Activated gamma-delta T cell (primary cell): ENCODE measurements around the gene KRTAP20-4.

ENCODE experiments used
- DNase-seq: peaks from one replicate; lab custom pipeline; 2025; lab: John Stamatoyannopoulos, UW
- total RNA-seq, 2 donors: gene quantifications; one replicate each; lab custom pipeline; 2026; lab: John Stamatoyannopoulos, UW

KRTAP20-4 gene
- 0 reads per million in 2 donors for total RNA-seq

DNA sequence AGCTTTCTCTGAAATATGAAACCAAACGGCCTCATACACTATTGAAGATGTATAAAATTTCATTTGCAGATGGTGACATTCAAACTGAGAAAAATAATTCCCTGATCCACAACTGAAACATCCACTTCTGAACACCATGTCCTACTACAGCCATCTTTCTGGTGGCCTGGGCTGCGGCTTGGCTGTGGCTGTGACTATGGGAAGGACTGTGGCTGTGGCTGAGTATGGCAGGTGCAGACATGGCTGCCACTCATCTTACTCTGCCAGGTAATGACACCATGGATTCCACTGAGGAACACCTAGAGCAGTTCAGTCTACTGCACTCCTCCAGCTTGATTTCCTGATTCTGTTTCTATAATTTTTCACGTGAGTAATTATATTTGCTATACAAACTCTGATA lies at the start of gene KRTAP20-4:
Gene KRTAP20-4, plus strand, starts transcription at position 106 of the 400 bp plus-strand sequence.
- no peak for DNase-seq

DNA sequence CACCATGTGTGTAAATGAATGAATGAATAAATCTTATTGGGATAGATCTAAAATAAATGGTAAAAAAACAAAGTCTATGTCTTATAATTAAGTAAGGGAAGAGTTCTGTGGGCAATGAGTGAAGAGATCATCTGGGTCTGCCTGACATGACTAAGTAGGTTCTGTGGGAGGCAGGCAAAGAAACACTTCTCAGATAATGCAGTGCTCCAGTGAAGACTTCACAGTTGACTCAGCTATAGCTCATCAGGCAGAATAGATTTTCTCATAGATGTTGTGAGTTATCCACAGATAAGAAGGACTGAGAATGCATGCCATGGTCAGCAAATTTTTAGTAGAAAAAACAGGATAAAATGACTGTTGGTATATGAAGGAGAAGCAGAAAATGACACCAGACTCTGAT lies 42.7 kb upstream of the KRTAP20-4 start:
- no peak for DNase-seq

GRCh38 chr21:30579346-30579745 lies 41.1 kb upstream of the KRTAP20-4 start:
- DNase-seq, result no peak

- no peak for DNase-seq
Measured at GRCh38 chr21:30580132-30580531, 40.3 kb upstream of the KRTAP20-4 start.

GRCh38 chr21:30582870-30583269 lies 37.6 kb upstream of the KRTAP20-4 start:
- DNase-seq, result no peak

- DNase-seq, result no peak
Measured at GRCh38 chr21:30590297-30590696, 30.1 kb upstream of the KRTAP20-4 start, which contains the start of gene KRTAP22-2. Gene KRTAP22-2 (minus strand): TSS chr21:30590397.

DNA sequence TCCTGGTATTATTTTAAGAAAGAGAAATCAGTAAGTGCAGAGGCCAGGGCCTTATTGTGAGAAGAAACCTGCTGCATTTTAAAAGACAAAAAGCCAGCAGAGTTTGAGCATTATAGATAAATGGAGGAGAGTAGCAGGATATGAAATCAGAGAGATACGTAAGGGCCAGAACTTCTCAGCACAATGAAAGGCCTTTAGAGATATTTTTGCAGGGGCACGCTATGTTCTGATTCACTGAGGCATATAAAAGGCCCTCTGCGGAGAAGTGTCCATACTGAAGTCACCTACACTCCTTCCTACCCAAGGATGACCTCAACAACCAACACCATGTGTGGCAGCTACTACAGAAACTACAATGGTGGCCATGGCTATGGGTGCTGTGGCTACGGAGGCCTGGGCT lies 28.3 kb upstream of the KRTAP20-4 start, which contains the start of gene KRTAP6-3:
Gene KRTAP6-3, plus strand, starts transcription at position 301 of the 400 bp plus-strand sequence. Its CDS starts 6 bp downstream, at position 307.
- DNase-seq, result no peak

DNA sequence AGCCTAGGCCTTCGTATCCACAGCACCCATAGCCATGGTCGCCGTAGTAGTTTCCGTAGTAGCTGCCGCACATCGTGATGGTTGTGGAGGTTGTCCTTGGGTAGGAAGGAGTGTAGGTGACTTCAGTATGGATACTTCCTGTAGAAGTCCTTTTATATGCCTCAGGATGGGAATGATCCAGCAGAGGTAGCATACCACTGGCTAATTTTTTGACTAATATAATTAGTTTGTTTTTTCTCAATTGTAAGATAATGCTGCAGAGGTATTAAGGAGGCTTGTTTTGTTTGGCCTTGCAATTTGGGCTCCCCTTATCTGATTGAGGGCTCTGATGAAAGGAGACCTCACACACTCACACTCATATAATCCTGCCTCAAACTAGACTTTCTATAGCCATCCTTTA lies 21.6 kb upstream of the KRTAP20-4 start, which contains the start of gene KRTAP6-2:
Gene KRTAP6-2, minus strand, starts transcription at position 101 of the 400 bp plus-strand sequence. Its CDS starts 28 bp downstream, at position 73.
- no peak for DNase-seq

- DNase-seq, result no peak
Measured at GRCh38 chr21:30600787-30601186, 19.6 kb upstream of the KRTAP20-4 start, which contains the start of gene KRTAP22-1. Gene KRTAP22-1 (plus strand): TSS chr21:30601087.

DNA sequence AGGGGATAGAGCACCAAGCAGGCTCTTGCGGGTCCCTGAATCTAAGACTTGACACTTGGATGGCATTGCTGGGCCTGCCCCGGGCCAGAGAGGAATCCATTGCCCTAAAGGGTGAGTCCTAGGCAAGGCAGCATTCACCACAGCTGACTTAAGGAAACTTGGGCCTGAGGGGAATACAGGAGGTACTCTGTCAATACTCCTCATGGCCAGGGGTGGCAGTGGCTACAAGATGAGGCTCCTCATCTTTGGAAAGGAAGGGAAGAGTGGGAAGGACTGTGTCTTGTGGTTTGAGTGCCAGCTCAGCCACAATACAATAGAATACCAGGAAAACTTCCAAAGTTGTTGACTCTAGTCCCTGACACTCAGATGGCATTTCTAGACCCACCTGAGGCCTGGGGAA lies 14.5 kb upstream of the KRTAP20-4 start:
- no peak for DNase-seq

- DNase-seq, result no peak
Measured at GRCh38 chr21:30612132-30612531, 8.3 kb upstream of the KRTAP20-4 start.

DNA sequence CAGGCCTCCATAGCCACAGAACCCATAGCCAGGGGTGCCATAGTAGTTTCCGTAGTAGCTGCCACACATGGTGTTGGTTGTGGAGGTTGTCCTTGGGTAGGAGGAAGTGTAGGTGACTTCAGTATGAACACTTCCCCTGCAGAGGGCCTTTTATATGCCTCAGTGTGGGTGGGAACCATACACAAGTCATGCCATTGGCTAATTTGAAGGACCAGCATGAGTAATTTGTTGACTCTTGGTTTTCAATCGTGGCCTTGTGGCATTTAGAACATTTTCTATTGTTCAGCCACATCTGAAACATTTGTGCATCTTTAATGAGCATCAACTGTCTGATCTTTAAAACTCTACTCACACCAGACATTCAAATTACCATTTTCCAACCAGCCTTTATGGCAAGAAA lies 6.6 kb upstream of the KRTAP20-4 start, which contains the start of gene KRTAP6-1:
Gene KRTAP6-1, minus strand, starts transcription at position 95 of the 400 bp plus-strand sequence. Its CDS starts 26 bp downstream, at position 69.
- no peak for DNase-seq

GRCh38 chr21:30615199-30615598 lies 5.2 kb upstream of the KRTAP20-4 start:
- DNase-seq, result no peak

DNA sequence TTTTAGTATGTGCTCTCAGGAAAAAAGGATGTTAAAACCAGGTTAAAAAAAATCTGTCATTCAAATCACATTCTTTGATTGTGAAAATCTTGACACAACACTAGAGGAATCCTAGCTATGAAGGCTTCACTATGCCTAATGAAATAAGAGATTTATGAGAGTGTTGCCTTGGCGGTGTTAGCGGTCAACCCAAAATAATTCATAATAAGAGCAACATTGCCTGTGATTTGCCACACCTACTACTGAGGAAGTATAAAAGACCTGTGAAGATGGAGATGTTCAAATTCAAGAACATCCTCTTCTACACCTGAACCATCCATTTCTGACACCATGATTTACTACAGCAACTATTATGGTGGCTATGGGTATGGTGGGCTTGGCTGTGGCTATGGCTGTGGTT lies 4.3 kb upstream of the KRTAP20-4 start, which contains the start of gene KRTAP20-1:
Gene KRTAP20-1, plus strand, starts transcription at position 301 of the 400 bp plus-strand sequence. Its CDS starts 30 bp downstream, at position 331.
- DNase-seq, result no peak

DNA sequence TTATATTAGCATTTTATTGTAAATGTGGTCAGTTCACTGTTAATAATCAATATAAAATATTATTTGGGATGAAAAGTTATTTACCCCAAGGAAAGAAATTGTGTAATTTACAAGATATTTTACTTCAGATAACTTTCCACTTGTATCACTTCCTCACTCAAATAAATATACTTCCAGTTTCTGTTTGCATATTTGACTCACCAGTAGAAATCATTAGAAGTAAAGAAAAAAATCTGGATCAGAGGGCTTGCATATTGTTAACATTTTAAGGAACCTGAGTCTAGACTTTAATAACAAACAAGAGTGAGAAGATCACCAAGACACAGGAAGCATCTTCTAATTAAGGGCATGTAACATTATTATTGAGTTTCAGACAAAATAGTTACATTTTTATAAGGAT lies 347 bp upstream of the KRTAP20-4 start:
- DNase-seq, result no peak

- no peak for DNase-seq
Measured at GRCh38 chr21:30623362-30623761, 2.9 kb downstream of the KRTAP20-4 start.

DNA sequence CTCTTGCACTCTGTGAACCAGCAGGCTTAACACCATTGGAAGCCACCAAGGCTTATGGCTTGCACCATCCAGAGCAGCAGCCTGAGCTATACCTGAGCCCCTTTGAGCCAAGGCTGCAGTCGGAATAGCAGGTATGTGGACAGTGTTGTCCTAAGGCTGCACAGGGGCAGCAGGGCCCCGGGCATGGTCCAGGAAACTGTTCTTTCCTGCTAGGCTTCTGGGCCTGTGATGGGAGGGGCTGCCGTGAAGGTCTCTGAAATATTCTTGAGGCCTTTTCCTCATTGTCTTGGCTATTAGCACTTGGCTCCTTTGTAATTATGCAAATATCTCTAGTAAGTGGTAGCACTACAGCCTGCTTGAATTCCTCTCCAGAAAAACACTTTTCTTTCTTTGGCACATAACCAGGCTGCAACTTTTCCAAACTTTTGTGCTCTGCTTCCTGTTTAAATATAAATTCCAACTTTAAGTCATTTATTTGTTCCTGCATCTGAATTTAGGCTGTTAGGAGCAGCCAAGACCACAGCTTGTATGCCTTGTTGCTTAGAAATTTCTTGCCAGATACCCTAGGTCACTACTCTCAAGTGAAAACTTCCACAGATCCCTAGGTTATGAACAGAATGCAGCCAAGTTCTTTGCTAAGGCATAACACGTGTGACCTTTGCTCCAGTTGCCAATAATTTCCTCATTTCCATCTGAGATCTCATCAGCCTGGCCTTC lies 5.2 kb downstream of the KRTAP20-4 start:
- no peak for DNase-seq

DNA sequence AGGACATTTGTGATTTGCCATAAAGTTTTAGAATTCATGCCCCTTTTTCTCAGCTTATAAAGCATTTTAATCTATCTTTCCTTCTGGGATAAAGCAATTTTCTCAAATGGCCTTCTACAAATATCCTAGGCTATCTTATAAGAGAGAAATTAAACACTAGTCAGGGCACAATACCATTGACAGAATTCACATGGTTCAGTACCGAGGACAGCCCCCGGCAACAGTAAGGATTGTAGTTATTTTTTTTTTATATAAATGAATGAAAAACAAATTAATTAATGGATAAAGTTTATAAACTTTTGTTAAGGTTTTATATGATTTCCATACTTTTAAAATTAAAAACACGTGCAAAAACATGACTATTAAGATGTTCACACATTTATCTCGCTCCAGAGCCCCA lies 7.7 kb downstream of the KRTAP20-4 start:
- DNase-seq, result no peak

DNA sequence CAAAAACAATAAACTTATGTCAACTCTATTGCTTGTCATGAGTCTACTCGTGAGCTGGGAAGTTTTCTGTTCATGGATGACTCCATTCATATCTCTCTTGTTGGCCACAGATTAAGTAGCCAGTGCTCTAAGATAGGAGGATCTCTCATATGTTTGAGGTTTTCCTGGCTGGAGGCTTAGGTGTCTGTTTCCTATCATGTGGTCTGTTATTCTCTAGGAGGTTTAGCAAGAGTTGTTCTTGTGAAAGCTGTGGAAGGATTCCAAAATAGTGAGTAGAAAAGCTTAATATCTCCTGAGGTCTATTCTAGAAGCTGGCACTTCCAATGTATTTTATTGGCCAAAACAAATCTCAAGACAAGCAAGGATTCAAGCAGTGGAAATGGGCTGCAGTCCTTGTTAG lies 8.8 kb downstream of the KRTAP20-4 start:
- DNase-seq, result no peak

GRCh38 chr21:30634906-30635305 lies 14.5 kb downstream of the KRTAP20-4 start, which contains the start of gene KRTAP20-2:
Gene KRTAP20-2 (plus strand): TSS chr21:30635206. CDS start chr21:30635264, 58 bp downstream.
- no peak for DNase-seq

DNA sequence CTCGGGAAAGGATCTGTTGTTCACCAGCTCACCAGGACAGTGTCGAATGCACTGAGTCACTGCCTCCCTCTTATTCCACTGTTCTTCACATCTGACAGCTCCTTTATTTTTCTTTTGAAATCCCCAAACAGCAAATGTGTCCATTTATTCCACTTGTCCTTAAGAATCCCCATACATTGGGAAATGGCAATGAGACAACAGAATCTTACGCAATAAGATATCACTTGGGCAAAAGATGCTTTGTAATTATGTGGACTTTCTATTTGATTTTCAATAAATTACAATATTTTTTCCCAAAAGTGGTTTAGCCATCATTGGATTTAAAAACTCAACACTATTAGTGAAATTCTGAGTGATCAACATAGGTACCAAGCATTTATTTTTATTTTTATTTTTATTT lies 18.3 kb downstream of the KRTAP20-4 start:
- DNase-seq, result no peak

GRCh38 chr21:30642564-30642963 lies 22.1 kb downstream of the KRTAP20-4 start, which contains the start of gene KRTAP20-3:
Gene KRTAP20-3 (plus strand): TSS chr21:30642864.
- DNase-seq, result no peak

DNA sequence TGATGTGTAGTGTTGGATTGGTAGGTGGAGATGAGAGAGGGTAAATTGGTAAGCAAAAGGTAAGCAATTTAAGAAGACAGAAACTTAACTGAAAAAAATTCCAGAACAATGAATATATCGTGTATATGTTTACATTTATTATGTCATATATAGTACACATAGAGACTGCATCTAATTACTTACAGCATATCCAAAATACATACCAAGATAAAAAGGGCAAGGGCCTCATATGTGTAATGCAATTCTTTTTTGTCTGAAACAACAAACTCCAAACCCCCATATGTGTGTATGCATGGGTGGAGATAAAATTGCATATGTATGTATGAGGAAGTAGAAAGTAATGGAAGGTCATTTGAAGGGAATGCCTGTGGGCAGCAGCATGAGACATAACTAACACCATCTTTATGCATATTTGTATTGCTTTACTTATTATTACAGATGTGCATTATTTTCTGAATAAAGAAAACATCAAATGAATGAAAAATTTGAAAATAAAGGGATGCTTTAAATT lies 26.5 kb downstream of the KRTAP20-4 start:
- no peak for DNase-seq
